Smooth muscle cell (in vitro differentiated cells): ENCODE data around the gene BNIP1. TPM values are rescaled to one million over a fixed set of nuclear protein-coding genes. Genes with fewer than 3 reads are reported as not detected.

ENCODE experiments used
- DNase-seq: peaks from one replicate; lab custom pipeline; 2025; ENCODE audit not compliant: unreplicated experiment; lab: John Stamatoyannopoulos, UW
- H2AFZ ChIP-seq: fragments of 200-600 bp; sonication (generic); 2 replicates; pipeline ENCODE4 v1.6.0; 2016; ENCODE audit warnings: antibody characterized with exemption, low read depth, mild to moderate bottlenecking
- H3F3A ChIP-seq: fragments of 200-600 bp; sonication (generic); 2 replicates; pipeline ENCODE4 v1.6.0; 2017; ENCODE audit warnings: antibody characterized with exemption, low read depth
- H3K27ac ChIP-seq: fragments of 200-600 bp; sonication (generic); 2 replicates; pipeline ENCODE4 v1.5.1; 2016; ENCODE audit warnings: low read depth, mild to moderate bottlenecking
- H3K27me3 ChIP-seq: fragments of 200-600 bp; sonication (generic); 2 replicates; pipeline ENCODE4 v1.6.1; 2016; ENCODE audit warnings: low read depth, mild to moderate bottlenecking
- H3K36me3 ChIP-seq: fragments of 200-600 bp; sonication (generic); 2 replicates; pipeline ENCODE4 v1.5.1; 2016; ENCODE audit warnings: low read depth
- H3K4me1 ChIP-seq: fragments of 200-600 bp; sonication (generic); 2 replicates; pipeline ENCODE4 v1.5.1; 2016; ENCODE audit warnings: low read depth
- H3K4me2 ChIP-seq: fragments of 200-600 bp; sonication (generic); 2 replicates; pipeline ENCODE4 v1.6.0; 2016; ENCODE audit warnings: mild to moderate bottlenecking
- H3K4me3 ChIP-seq: fragments of 200-600 bp; sonication (generic); 2 replicates; pipeline ENCODE4 v1.5.1; 2016; ENCODE audit warnings: mild to moderate bottlenecking
- H3K79me2 ChIP-seq: fragments of 200-600 bp; sonication (generic); 2 replicates; pipeline ENCODE4 v1.6.0; 2016; ENCODE audit warnings: low read depth, mild to moderate bottlenecking
- H3K9ac ChIP-seq: fragments of 200-600 bp; sonication (generic); 2 replicates; pipeline ENCODE4 v1.6.0; 2016; ENCODE audit warnings: low read depth
- H3K9me3 ChIP-seq: fragments of 200-600 bp; sonication (generic); replicated peaks from 2 replicates; pipeline ENCODE4 v1.5.1; 2016; ENCODE audit warnings: low read depth
- H4K20me1 ChIP-seq: fragments of 200-600 bp; sonication (generic); 2 replicates; pipeline ENCODE4 v1.6.0; 2016; ENCODE audit warnings: low read depth
- CTCF ChIP-seq: fragments of 200-600 bp; sonication (generic); IDR thresholded peaks from 2 replicates; pipeline ENCODE4 v1.5.1; 2017; ENCODE audit warnings: borderline replicate concordance, mild to moderate bottlenecking, antibody characterized with exemption; ENCODE audit not compliant: insufficient read depth, poor library complexity, severe bottlenecking
- WGBS: methylation state at CpG from one replicate; pipeline ENCODE4 v1.1.7; 2016; ENCODE audit warnings: low lambda C conversion rate; 5-methylcytosine and 5-hydroxymethylcytosine counted together
- polyA plus RNA-seq: library from polyadenylated mRNA; unstranded; fragments of >200 nt; fragmentation: Nextera tagmentation; extraction: Ambion mirVana; gene quantifications from 2 replicates; pipeline ENCODE4 v1.2.1, GENCODE V29; 2016
- total RNA-seq: library from RNA; depleted of rRNA; stranded (reverse); fragments of >200 nt; gene quantifications from 2 replicates; pipeline ENCODE4 v1.2.3, GENCODE V29; 2014

BNIP1 gene
- total and polyA plus RNA-seq, 2 experiments from 2014 or later, result 15.0 to 16.2 TPM

GRCh38 chr5:173165177-173166016 is 21.1 kb downstream of the BNIP1 start:
- no peak for DNase-seq
- H3K9ac ChIP-seq, result no peak overlapping the region
- no peak for TF ChIP-seq CTCF

DNA sequence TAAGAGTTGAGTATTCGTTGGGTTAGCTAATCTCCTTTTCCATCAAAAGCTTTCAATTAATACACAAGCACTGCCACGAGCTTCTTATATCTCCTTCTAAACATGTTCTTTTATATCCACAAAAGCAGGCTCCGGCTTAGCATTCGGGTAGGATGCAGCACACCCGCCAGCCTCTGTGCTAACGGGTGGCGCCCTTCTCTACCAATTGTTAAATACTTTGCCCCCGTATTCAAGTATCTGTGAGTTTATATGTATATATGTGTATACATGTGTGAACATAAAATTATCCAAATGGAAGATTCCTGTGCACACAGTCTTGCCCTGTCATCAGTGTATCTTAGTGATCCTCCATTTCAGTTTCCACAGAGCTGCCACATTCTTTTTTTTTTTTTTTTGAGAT is 27.8 kb downstream of the BNIP1 start:
- Histone ChIP-seq H2AFZ (no peak overlapping the region), H3F3A (no peaks in the 10 kb centered on the region), H4K20me1 (no peaks in the 10 kb centered on the region), H3K27me3 (peaks cover 5% of the 10 kb centered on the region), H3K4me2 (no peak overlapping the region), H3K9me3 (no peaks in the 10 kb centered on the region), H3K36me3 (no peaks in the 10 kb centered on the region), H3K4me3 (no peak overlapping the region), H3K79me2 (no peaks in the 10 kb centered on the region), H3K9ac (no peak overlapping the region), H3K4me1 (peaks cover 6% of the 10 kb centered on the region), H3K27ac (no peak overlapping the region)
- DNase-seq, result no peak
- TF ChIP-seq CTCF, result no peak
- WGBS, result 84% methylated on average over 8 of the region's 8 CpGs

More at GRCh38 chr5:173165177-173166016, 21.1 kb downstream of the BNIP1 start:
- Histone ChIP-seq H3K27ac (no peak overlapping the region), H2AFZ (no peak overlapping the region), H3K79me2 (no peaks in the 10 kb centered on the region), H4K20me1 (no peaks in the 10 kb centered on the region), H3K4me2 (no peak overlapping the region), H3K4me1 (no peaks in the 10 kb centered on the region), H3K4me3 (no peak overlapping the region), H3F3A (no peaks in the 10 kb centered on the region), H3K9me3 (no peaks in the 10 kb centered on the region), H3K36me3 (no peaks in the 10 kb centered on the region), H3K27me3 (no peaks in the 10 kb centered on the region)
- WGBS, result 100% methylated on average over 2 of the region's 2 CpGs

DNA sequence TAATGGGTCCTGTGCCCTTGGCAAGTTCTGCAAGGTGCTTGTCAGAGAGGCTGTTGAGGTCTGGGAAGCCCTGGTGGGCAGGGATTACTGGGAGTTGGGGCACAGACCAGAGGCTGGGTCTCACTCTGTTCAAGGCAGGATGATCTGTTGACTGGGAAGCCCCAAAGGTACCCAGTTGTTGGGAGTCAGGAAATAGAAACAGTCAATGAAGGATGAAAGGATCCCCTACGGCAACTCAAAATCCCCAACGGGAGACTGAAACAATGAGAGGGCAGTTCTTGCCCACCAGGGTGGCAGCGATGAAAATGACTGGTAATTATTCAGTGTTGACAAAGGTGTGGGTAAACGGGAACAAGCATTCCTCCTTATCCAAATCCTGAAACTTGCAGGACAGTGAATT is 31.2 kb downstream of the BNIP1 start:
- Histone ChIP-seq H3K4me2 (no peak overlapping the region), H3K4me3 (no peak overlapping the region), H3F3A (no peaks in the 10 kb centered on the region), H3K27ac (no peak overlapping the region), H3K4me1 (peaks cover 6% of the 10 kb centered on the region), H3K27me3 (peaks cover 5% of the 10 kb centered on the region), H2AFZ (no peak overlapping the region), H3K9ac (no peak overlapping the region), H3K79me2 (no peaks in the 10 kb centered on the region), H4K20me1 (no peaks in the 10 kb centered on the region), H3K36me3 (no peaks in the 10 kb centered on the region), H3K9me3 (no peaks in the 10 kb centered on the region)
- 59% methylated on average over 4 of the region's 4 CpGs for WGBS
- no peak for TF ChIP-seq CTCF
- no peak for DNase-seq
